ENCODE results near the gene ME3.

DNA sequence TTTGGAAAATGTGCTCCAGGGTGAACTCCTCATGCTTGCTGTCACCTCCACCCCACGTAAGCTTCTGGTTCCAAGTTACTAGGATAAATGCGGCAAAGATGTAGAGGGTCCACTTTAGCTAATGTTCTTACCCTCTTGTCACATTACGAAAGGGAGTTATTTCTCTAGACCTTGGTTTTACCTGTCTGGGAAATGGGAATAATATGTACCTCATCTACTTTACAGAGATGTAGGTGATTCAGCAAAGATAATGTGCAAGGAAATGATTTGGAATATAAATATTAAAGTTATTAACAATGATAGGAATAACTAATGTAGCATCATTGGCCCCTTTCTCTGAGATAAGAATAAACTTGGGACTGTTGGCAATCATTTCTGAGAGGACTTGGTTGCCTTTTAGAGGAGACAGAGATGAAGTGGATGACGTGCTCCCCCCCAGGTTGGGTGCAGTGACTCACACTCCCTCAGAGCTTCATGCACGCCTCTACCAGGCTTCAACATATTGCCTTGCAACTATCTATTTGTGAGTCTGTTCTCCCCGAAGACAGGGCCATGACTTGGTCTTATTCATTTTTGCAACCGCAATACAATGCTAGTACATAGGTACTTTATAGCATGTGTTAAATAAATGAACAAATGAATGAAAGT is 97.1 kb downstream of the ME3 start:
- TF ChIP-seq, protein P1, sequence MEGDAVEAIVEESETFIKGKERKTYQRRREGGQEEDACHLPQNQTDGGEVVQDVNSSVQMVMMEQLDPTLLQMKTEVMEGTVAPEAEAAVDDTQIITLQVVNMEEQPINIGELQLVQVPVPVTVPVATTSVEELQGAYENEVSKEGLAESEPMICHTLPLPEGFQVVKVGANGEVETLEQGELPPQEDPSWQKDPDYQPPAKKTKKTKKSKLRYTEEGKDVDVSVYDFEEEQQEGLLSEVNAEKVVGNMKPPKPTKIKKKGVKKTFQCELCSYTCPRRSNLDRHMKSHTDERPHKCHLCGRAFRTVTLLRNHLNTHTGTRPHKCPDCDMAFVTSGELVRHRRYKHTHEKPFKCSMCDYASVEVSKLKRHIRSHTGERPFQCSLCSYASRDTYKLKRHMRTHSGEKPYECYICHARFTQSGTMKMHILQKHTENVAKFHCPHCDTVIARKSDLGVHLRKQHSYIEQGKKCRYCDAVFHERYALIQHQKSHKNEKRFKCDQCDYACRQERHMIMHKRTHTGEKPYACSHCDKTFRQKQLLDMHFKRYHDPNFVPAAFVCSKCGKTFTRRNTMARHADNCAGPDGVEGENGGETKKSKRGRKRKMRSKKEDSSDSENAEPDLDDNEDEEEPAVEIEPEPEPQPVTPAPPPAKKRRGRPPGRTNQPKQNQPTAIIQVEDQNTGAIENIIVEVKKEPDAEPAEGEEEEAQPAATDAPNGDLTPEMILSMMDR (IDR thresholded peaks at IDR 0.05), result no peak
- no peak for TF ChIP-seq POLR2A (IDR thresholded peaks at IDR 0.05)

Data from Peyer's patch (tissue), 4 donors.